Neural cell (in vitro differentiated cells): Measurements from ENCODE around the gene RELT.

Source experiments
- EP300 ChIP-seq: fragments of 450-650 bp; conservative IDR thresholded peaks from 2 replicates; pipeline ENCODE4 v1.6.1; 2014; ENCODE audit warnings: antibody characterized with exemption, mild to moderate bottlenecking, moderate library complexity; ENCODE audit not compliant: poor library complexity, severe bottlenecking
- EZH2 ChIP-seq: fragments of 200-600, 300-800 bp; shearing (Covaris generic), sonication (generic); IDR thresholded peaks from 2 replicates; pipeline ENCODE4 v1.6.1; 2014; ENCODE audit warnings: antibody characterized with exemption, low read length, borderline replicate concordance, mild to moderate bottlenecking; ENCODE audit not compliant: insufficient read depth, poor library complexity, severe bottlenecking
- RAD21 ChIP-seq: fragments of 450-650 bp; conservative IDR thresholded peaks from 2 replicates; pipeline ENCODE4 v1.6.1; 2014; ENCODE audit warnings: antibody characterized with exemption, mild to moderate bottlenecking, moderate library complexity
- TF ChIP-seq, protein P1 (sequence below): fragments of 450-650 bp; IDR thresholded peaks from 2 replicates; pipeline ENCODE4 v1.5.1; 2014; ENCODE audit warnings: antibody characterized with exemption, mild to moderate bottlenecking, moderate library complexity; ENCODE audit not compliant: poor library complexity, severe bottlenecking

GRCh38 chr11:73426219-73426850 lies 50.1 kb downstream of the RELT start:
- TF ChIP-seq, protein P1, sequence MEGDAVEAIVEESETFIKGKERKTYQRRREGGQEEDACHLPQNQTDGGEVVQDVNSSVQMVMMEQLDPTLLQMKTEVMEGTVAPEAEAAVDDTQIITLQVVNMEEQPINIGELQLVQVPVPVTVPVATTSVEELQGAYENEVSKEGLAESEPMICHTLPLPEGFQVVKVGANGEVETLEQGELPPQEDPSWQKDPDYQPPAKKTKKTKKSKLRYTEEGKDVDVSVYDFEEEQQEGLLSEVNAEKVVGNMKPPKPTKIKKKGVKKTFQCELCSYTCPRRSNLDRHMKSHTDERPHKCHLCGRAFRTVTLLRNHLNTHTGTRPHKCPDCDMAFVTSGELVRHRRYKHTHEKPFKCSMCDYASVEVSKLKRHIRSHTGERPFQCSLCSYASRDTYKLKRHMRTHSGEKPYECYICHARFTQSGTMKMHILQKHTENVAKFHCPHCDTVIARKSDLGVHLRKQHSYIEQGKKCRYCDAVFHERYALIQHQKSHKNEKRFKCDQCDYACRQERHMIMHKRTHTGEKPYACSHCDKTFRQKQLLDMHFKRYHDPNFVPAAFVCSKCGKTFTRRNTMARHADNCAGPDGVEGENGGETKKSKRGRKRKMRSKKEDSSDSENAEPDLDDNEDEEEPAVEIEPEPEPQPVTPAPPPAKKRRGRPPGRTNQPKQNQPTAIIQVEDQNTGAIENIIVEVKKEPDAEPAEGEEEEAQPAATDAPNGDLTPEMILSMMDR = no peak
- TF ChIP-seq RAD21 (no peak), EP300 (no peak), EZH2 (no peak)
